22Rv1 (cell line): ENCODE results near the gene ATP5IF1.

Source experiments
- CTCF ChIP-seq: fragments of 450-650 bp; IDR thresholded peaks from 2 replicates; pipeline ENCODE4 v1.5.1; 2017; ENCODE audit warnings: mild to moderate bottlenecking
- ZFX ChIP-seq: fragments of 450-650 bp; IDR thresholded peaks from 2 replicates; pipeline ENCODE4 v1.6.1; 2017; ENCODE audit warnings: antibody characterized with exemption, borderline replicate concordance

- TF ChIP-seq CTCF (no peak), ZFX (no peak)
Measured at GRCh38 chr1:28200234-28200873, 35.6 kb upstream of the ATP5IF1 start.
